Measurements from ENCODE around the gene MRGPRF. TPM values are rescaled to one million over a fixed set of nuclear protein-coding genes. Genes with fewer than 3 reads are reported as not detected.

Gene MRGPRF
- total RNA-seq, 1 experiment from 2014 or later, result not detected

DNA sequence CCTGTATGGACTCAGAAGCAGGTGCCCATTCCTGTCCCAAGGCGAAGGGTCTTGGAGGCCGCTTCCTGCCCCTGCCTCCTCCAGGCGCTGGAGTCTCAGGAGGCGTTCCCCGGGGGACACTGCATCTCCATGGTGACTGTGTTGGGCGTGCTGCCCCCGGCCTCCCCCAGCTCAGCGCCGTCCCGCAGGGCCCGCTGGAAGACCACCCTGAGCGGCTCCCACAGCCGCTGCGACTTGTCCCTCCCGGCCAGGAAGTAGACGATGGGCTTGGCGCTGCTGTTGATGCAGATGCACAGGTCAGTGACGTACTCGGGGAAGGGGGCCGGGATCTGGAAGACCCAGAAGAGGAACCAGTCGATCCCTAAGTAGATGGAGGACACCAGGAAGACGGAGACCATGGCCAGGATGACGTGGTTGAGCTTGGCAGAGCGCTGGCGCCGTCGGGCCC is 7.8 kb downstream of the MRGPRF start:
- Histone ChIP-seq H3F3A (ENCODE audit: low read length, unreplicated experiment) (no peaks in the 10 kb centered on the region), H4K20me1 (ENCODE audit: low read length) (no peaks in the 10 kb centered on the region), H3K36me3 (ENCODE audit: low read depth, low read length) (no peaks in the 10 kb centered on the region), H3K4me1 (ENCODE audit: insufficient read depth, low read length) (peaks cover 24% of the 10 kb centered on the region), H3K9me2 (replicated peaks; ENCODE audit: low read length) (no peaks in the 10 kb centered on the region), H3K27ac (ENCODE audit: low read length) (no peak overlapping the region), H3K27me3 (ENCODE audit: low read length) (no peaks in the 10 kb centered on the region), H3K79me2 (ENCODE audit: low read length) (no peaks in the 10 kb centered on the region), H3K4me3 (ENCODE audit: low read length) (no peak overlapping the region), H3K9ac (ENCODE audit: low read length) (no peak overlapping the region), H3K4me2 (ENCODE audit: low read length) (no peak overlapping the region), H3K9me3 (ENCODE audit: low read length) (no peaks in the 10 kb centered on the region), H2AFZ (ENCODE audit: low read length) (no peak overlapping the region)
- CTCF ChIA-PET, result no interaction called here
- BruUV-seq (replicated peaks), result no TSS peak
- intact Hi-C loops (cut with micrococcal nuclease), result no loop called here
- no peak for ATAC-seq
- no peak for DNase-seq
- TF ChIP-seq EZH2 (IDR thresholded peaks at IDR 0.05; ENCODE audit: low read length, unreplicated experiment), result no peak
- TF ChIP-seq, protein P1, sequence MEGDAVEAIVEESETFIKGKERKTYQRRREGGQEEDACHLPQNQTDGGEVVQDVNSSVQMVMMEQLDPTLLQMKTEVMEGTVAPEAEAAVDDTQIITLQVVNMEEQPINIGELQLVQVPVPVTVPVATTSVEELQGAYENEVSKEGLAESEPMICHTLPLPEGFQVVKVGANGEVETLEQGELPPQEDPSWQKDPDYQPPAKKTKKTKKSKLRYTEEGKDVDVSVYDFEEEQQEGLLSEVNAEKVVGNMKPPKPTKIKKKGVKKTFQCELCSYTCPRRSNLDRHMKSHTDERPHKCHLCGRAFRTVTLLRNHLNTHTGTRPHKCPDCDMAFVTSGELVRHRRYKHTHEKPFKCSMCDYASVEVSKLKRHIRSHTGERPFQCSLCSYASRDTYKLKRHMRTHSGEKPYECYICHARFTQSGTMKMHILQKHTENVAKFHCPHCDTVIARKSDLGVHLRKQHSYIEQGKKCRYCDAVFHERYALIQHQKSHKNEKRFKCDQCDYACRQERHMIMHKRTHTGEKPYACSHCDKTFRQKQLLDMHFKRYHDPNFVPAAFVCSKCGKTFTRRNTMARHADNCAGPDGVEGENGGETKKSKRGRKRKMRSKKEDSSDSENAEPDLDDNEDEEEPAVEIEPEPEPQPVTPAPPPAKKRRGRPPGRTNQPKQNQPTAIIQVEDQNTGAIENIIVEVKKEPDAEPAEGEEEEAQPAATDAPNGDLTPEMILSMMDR (conservative IDR thresholded peaks at IDR 0.05; ENCODE audit: low read depth, low read length), result no peak
- TF ChIP-seq EZH2phosphoT487 (IDR thresholded peaks at IDR 0.05; ENCODE audit: borderline replicate concordance, low read length), result no peak
- POLR2A ChIA-PET (ENCODE audit: unreplicated experiment), result no interaction called here

- no peak overlapping the region for H2AFZ ChIP-seq (ENCODE audit: low read length)
- DNase-seq, result no peak
- no peaks in the 10 kb centered on the region for H3K27me3 ChIP-seq (ENCODE audit: low read length)
- no TSS peak for BruUV-seq (replicated peaks)
- H3K36me3 ChIP-seq (ENCODE audit: low read depth, low read length), result no peaks in the 10 kb centered on the region
- H3K4me3 ChIP-seq (ENCODE audit: low read length), result no peak overlapping the region
- H3F3A ChIP-seq (ENCODE audit: low read length, unreplicated experiment), result no peaks in the 10 kb centered on the region
- POLR2A ChIA-PET (ENCODE audit: unreplicated experiment), result no interaction called here
- H4K20me1 ChIP-seq (ENCODE audit: low read length), result no peaks in the 10 kb centered on the region
- no peak overlapping the region for H3K9ac ChIP-seq (ENCODE audit: low read length)
- CTCF ChIA-PET, result no interaction called here
- H3K79me2 ChIP-seq (ENCODE audit: low read length), result no peaks in the 10 kb centered on the region
- no peaks in the 10 kb centered on the region for H3K9me3 ChIP-seq (ENCODE audit: low read length)
- no peak overlapping the region for H3K27ac ChIP-seq (ENCODE audit: low read length)
- H3K9me2 ChIP-seq (replicated peaks; ENCODE audit: low read length), result no peaks in the 10 kb centered on the region
- intact Hi-C loops (cut with micrococcal nuclease), result no loop called here
- peaks cover 18% of the 10 kb centered on the region for H3K4me1 ChIP-seq (ENCODE audit: insufficient read depth, low read length)
- TF ChIP-seq EZH2 (IDR thresholded peaks at IDR 0.05; ENCODE audit: low read length, unreplicated experiment), result no peak
- TF ChIP-seq, protein P1 (conservative IDR thresholded peaks at IDR 0.05; ENCODE audit: low read depth, low read length), result no peak
- no peak for TF ChIP-seq EZH2phosphoT487 (IDR thresholded peaks at IDR 0.05; ENCODE audit: borderline replicate concordance, low read length)
- ATAC-seq, result no peak
- H3K4me2 ChIP-seq (ENCODE audit: low read length), result no peak overlapping the region
These were observed 8.4 kb downstream of the MRGPRF start for GRCh38 chr11:69004411-69005182.

DNA sequence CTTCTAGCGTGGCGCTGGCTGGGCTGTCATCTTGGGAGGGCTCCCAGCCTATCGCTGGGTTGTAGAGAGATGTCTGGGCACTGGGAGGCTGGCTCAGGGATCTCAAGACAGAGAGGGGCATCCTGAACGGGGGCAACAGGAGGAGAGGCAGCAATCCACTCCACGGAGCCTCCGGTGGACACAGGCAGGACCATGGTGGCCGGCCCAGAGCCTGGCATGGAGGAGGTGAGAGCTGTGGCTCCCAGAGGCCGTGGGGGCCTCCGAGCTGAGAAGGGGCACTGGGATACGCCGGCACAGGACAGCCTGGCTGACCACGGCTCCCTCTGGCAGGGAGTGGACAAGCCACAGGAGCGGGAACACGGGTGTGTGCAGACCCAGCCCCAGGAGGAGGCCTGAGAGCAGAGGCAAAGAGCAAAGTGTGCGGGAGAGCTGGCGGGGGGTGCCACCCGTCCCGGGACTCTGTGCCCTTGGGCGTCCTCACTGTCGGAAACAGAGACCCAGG is 9.1 kb downstream of the MRGPRF start:
- intact Hi-C loops (cut with micrococcal nuclease), result no loop called here
- no peaks in the 10 kb centered on the region for H3F3A ChIP-seq (ENCODE audit: low read length, unreplicated experiment)
- ChIA-PET POLR2A (ENCODE audit: unreplicated experiment) (no interaction called here), CTCF (no interaction called here)
- no peak for DNase-seq
- H3K9me2 ChIP-seq (replicated peaks; ENCODE audit: low read length), result no peaks in the 10 kb centered on the region
- H3K27ac ChIP-seq (ENCODE audit: low read length), result no peak overlapping the region
- no peaks in the 10 kb centered on the region for H3K9me3 ChIP-seq (ENCODE audit: low read length)
- H3K27me3 ChIP-seq (ENCODE audit: low read length), result no peaks in the 10 kb centered on the region
- no peaks in the 10 kb centered on the region for H3K36me3 ChIP-seq (ENCODE audit: low read depth, low read length)
- no peak overlapping the region for H3K4me3 ChIP-seq (ENCODE audit: low read length)
- H3K9ac ChIP-seq (ENCODE audit: low read length), result no peak overlapping the region
- H3K4me2 ChIP-seq (ENCODE audit: low read length), result no peak overlapping the region
- H3K79me2 ChIP-seq (ENCODE audit: low read length), result no peaks in the 10 kb centered on the region
- peaks cover 12% of the 10 kb centered on the region for H3K4me1 ChIP-seq (ENCODE audit: insufficient read depth, low read length)
- no peak for TF ChIP-seq EZH2phosphoT487 (IDR thresholded peaks at IDR 0.05; ENCODE audit: borderline replicate concordance, low read length)
- TF ChIP-seq, protein P1 (conservative IDR thresholded peaks at IDR 0.05; ENCODE audit: low read depth, low read length), result no peak
- H2AFZ ChIP-seq (ENCODE audit: low read length), result no peak overlapping the region
- no peaks in the 10 kb centered on the region for H4K20me1 ChIP-seq (ENCODE audit: low read length)
- no TSS peak for BruUV-seq (replicated peaks)
- no peak for ATAC-seq
